K562 (cell line): ENCODE results near the gene SMAD3.
"Not testable (repeated sequence)": the region's sequence is repeated elsewhere in the genome, so short reads cannot be mapped to it uniquely, and the experiment has no call there.

Source experiments
- CTCF ChIP-seq, 3 experiments: IDR thresholded peaks in 2 of 3; conservative IDR thresholded peaks in 1 of 3; 2 replicates each; pipeline ENCODE4 v1.5.1; 2011 to 2012; ENCODE audit warnings: low read length in 3 of 3, mild to moderate bottlenecking in 3 of 3, control low read depth in 2 of 3, improper control_type of control experiment in 1 of 3, inconsistent platforms in 1 of 3, low read depth in 1 of 3, mixed read lengths in 1 of 3, moderate library complexity in 1 of 3; ENCODE audit not compliant: insufficient read depth in 2 of 3
- ELF4 ChIP-seq: fragments of 450-650 bp; formaldehyde crosslinking; IDR thresholded peaks from 2 replicates; pipeline ENCODE4 v1.4.0; 2022; ENCODE audit warnings: missing genetic modification characterization
- PATZ1 ChIP-seq: fragments of 250-450 bp; sonication (Bioruptor Pico); IDR thresholded peaks from 2 replicates; pipeline ENCODE4 v1.5.0; 2020; ENCODE audit warnings: mild to moderate bottlenecking, borderline replicate concordance
- RBBP5 ChIP-seq: fragments of 200-600 bp; sonication (generic); IDR thresholded peaks from 2 replicates; pipeline ENCODE4 v1.6.1; 2012; ENCODE audit warnings: borderline replicate concordance, mild to moderate bottlenecking, low read length, control low read depth, inconsistent platforms; ENCODE audit not compliant: insufficient read depth, poor library complexity, severe bottlenecking
- REST ChIP-seq, 2 experiments: fragments of 450-650 bp; formaldehyde crosslinking in 1 of 2; IDR thresholded peaks; 2 replicates each; pipeline versions ENCODE4 v1.4.0 to v1.6.1; 2014 to 2020; ENCODE audit warnings: mild to moderate bottlenecking in 2 of 2, borderline replicate concordance in 1 of 2, low read depth in 1 of 2
- TAF1 ChIP-seq: IDR thresholded peaks from 2 replicates; pipeline ENCODE4 v1.6.1; 2011; ENCODE audit warnings: mild to moderate bottlenecking, low read length, moderate library complexity; ENCODE audit not compliant: insufficient read depth, control insufficient read depth, severe bottlenecking; ENCODE audit errors: extremely low read depth

GRCh38 chr15:67122816-67123215, 57.4 kb downstream of the SMAD3 start:
- not testable (repeated sequence) for TF ChIP-seq TAF1; PATZ1 (CRISPR knock-in tag); ELF4 (CRISPR knock-in tag); RBBP5; CTCF (IDR thresholded peaks at IDR 0.05 in 2 of 3, conservative IDR thresholded peaks at IDR 0.05 in 1 of 3; ENCODE audit: insufficient read depth in 2 of 3, low read depth in 1 of 3, low read length in 3 of 3); REST (IDR thresholded peaks at IDR 0.05; ENCODE audit: borderline replicate concordance); REST (CRISPR knock-in tag; IDR thresholded peaks at IDR 0.05; ENCODE audit: low read depth)
